ENCODE results near the gene CIITA.

Gene CIITA

DNA sequence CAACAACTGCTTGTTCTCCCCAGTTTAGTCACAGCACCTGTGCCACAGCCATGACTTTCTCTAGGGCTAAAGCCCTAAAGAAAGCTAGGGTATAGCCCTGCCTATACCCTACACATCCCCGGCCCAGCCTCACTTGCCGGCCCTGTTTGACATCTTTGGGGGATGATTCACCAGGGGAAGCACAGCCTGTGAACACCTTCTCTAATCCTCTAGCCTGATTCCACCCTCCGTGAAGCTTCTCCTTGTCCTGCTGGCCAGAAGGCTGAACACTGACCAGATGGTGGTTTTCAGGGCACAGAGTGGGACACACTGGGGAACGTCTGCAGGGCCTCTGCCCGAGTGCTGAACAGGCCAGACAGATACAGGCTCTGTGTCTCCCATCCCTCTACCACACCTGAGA lies 73.4 kb downstream of the CIITA start:
- no peak for DNase-seq
- no peaks in the 10 kb centered on the region for H3K9me3 ChIP-seq (ENCODE audit: control extremely low read depth in 1 of 5, control insufficient read depth in 4 of 5, insufficient read depth in 2 of 5, low read depth in 1 of 5, low read length in 4 of 5)
- 100% methylated on average over 3 of the region's 5 CpGs for WGBS (ENCODE audit: insufficient coverage)
- ChIA-PET CTCF (interaction anchor here (1.1 to 9.6 kb wide), 7 partner anchors 8 to 348 kb away, joined by 3 to 118 read pairs (median 6); no protein-coding TSS in a partner anchor), POLR2A (interaction anchor here (0.6 to 1.2 kb wide), 2 partner anchors 12 to 301 kb away, joined by 3 to 6 read pairs; no protein-coding TSS in a partner anchor)
- peaks cover 7 to 46% (median 31%) of the 10 kb centered on the region in 4 experiments for H3K4me1 ChIP-seq (ENCODE audit: control extremely low read depth in 1 of 4, control insufficient read depth in 4 of 4, insufficient read depth in 4 of 4, low read length in 3 of 4)
- no peaks in the 10 kb centered on the region for H3K27me3 ChIP-seq (replicated peaks in 2 of 5; ENCODE audit: control insufficient read depth in 4 of 5, insufficient read depth in 5 of 5, low read length in 4 of 5)
- no peak overlapping the region for H3K4me3 ChIP-seq (ENCODE audit: control insufficient read depth in 1 of 7, extremely low read depth in 1 of 7, insufficient read depth in 4 of 7, low read depth in 2 of 7, low read length in 6 of 7)
- H3K36me3 ChIP-seq (ENCODE audit: control insufficient read depth in 4 of 4, insufficient read depth in 4 of 4, low read length in 3 of 4): no peaks in the 10 kb centered on the region
- no peak overlapping the region for H3K27ac ChIP-seq (ENCODE audit: insufficient read depth in 1 of 2, low read depth in 1 of 2, low read length in 2 of 2, poor library complexity in 1 of 2, severe bottlenecking in 2 of 2)

GRCh38 chr16:10951026-10951425 lies 74.0 kb downstream of the CIITA start:
- no peaks in the 10 kb centered on the region for H3K9me3 ChIP-seq (ENCODE audit: control extremely low read depth in 1 of 5, control insufficient read depth in 4 of 5, insufficient read depth in 2 of 5, low read depth in 1 of 5, low read length in 4 of 5)
- ChIA-PET POLR2A (interaction anchor here (1.2 kb wide), 1 partner anchor 301 kb away, joined by 3 read pairs; no protein-coding TSS in a partner anchor), CTCF (interaction anchor here (1.0 to 9.6 kb wide), 5 partner anchors 8 to 447 kb away, joined by 3 to 118 read pairs (median 7); no protein-coding TSS in a partner anchor)
- WGBS (ENCODE audit: insufficient coverage): 100% methylated on average over 4 of the region's 4 CpGs
- no peaks in the 10 kb centered on the region for H3K36me3 ChIP-seq (ENCODE audit: control insufficient read depth in 4 of 4, insufficient read depth in 4 of 4, low read length in 3 of 4)
- no peak overlapping the region for H3K4me3 ChIP-seq (ENCODE audit: control insufficient read depth in 1 of 7, extremely low read depth in 1 of 7, insufficient read depth in 4 of 7, low read depth in 2 of 7, low read length in 6 of 7)
- H3K27me3 ChIP-seq (replicated peaks in 2 of 5; ENCODE audit: control insufficient read depth in 4 of 5, insufficient read depth in 5 of 5, low read length in 4 of 5): no peaks in the 10 kb centered on the region
- no peak overlapping the region for H3K27ac ChIP-seq (ENCODE audit: insufficient read depth in 1 of 2, low read depth in 1 of 2, low read length in 2 of 2, poor library complexity in 1 of 2, severe bottlenecking in 2 of 2)
- H3K4me1 ChIP-seq (ENCODE audit: control extremely low read depth in 1 of 4, control insufficient read depth in 4 of 4, insufficient read depth in 4 of 4, low read length in 3 of 4): peaks cover 8 to 46% (median 30%) of the 10 kb centered on the region in 4 experiments
- no peak for DNase-seq

GRCh38 chr16:10954903-10955302 lies 77.9 kb downstream of the CIITA start:
- no peak for DNase-seq
- peaks cover 11 to 40% (median 29%) of the 10 kb centered on the region in 4 experiments for H3K4me1 ChIP-seq (ENCODE audit: control extremely low read depth in 1 of 4, control insufficient read depth in 4 of 4, insufficient read depth in 4 of 4, low read length in 3 of 4)
- H3K4me3 ChIP-seq (ENCODE audit: control insufficient read depth in 1 of 7, extremely low read depth in 1 of 7, insufficient read depth in 4 of 7, low read depth in 2 of 7, low read length in 6 of 7): no peak overlapping the region
- no peaks in the 10 kb centered on the region for H3K9me3 ChIP-seq (ENCODE audit: control extremely low read depth in 1 of 5, control insufficient read depth in 4 of 5, insufficient read depth in 2 of 5, low read depth in 1 of 5, low read length in 4 of 5)
- 94% methylated on average over 6 of the region's 7 CpGs for WGBS (ENCODE audit: insufficient coverage)
- H3K27ac ChIP-seq (ENCODE audit: insufficient read depth in 1 of 2, low read depth in 1 of 2, low read length in 2 of 2, poor library complexity in 1 of 2, severe bottlenecking in 2 of 2): no peak overlapping the region
- no peaks in the 10 kb centered on the region for H3K27me3 ChIP-seq (replicated peaks in 2 of 5; ENCODE audit: control insufficient read depth in 4 of 5, insufficient read depth in 5 of 5, low read length in 4 of 5)
- H3K36me3 ChIP-seq (ENCODE audit: control insufficient read depth in 4 of 4, insufficient read depth in 4 of 4, low read length in 3 of 4): peaks cover 0 to 7% (median 0%) of the 10 kb centered on the region in 4 experiments
- POLR2A ChIA-PET: no interaction called here
- CTCF ChIA-PET: interaction anchor here (0.7 to 9.6 kb wide), 10 partner anchors 9 to 676 kb away, joined by 3 to 118 read pairs (median 4); partner anchors contain the start of gene SOCS1

DNA sequence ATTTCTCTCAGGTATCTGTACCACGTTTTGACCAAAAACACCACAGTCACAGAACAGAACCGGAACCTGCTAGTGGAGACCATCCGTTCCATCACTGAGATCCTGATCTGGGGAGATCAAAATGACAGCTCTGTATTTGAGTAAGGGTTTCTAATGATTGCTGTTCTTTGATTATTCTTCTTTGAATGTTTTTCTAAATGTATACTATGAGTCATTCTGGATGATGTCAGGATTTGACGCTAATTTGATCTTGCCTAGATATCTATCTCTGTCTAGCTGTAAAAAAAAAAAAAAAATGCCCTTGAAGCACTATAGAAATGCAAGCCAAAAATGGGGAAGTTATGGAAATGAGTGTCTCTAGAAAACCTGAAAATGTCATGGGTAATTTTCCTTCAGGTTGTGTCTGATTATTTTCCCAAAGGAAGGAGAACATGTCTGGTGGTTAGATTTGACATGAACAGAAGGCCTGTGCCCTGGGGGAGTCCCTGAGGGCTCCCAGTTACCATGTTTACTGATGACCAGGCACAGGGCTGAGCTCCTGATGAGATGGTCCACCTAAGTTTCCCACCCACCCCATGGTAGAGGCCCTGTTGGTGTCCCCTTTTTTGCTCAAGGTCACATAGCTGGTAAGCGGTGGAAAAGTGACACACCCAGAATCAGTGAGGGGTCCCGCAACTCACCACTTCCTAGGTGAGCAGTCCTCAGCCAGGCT lies 80.9 kb downstream of the CIITA start:
- Histone ChIP-seq H3K9me3 (ENCODE audit: control extremely low read depth in 1 of 5, control insufficient read depth in 4 of 5, insufficient read depth in 2 of 5, low read depth in 1 of 5, low read length in 4 of 5) (no peaks in the 10 kb centered on the region), H3K27ac (ENCODE audit: insufficient read depth in 1 of 2, low read depth in 1 of 2, low read length in 2 of 2, poor library complexity in 1 of 2, severe bottlenecking in 2 of 2) (no peak overlapping the region), H3K27me3 (replicated peaks in 2 of 5; ENCODE audit: control insufficient read depth in 4 of 5, insufficient read depth in 5 of 5, low read length in 4 of 5) (no peaks in the 10 kb centered on the region), H3K4me1 (ENCODE audit: control extremely low read depth in 1 of 4, control insufficient read depth in 4 of 4, insufficient read depth in 4 of 4, low read length in 3 of 4) (peaks cover 11 to 40% (median 29%) of the 10 kb centered on the region in 4 experiments), H3K36me3 (ENCODE audit: control insufficient read depth in 4 of 4, insufficient read depth in 4 of 4, low read length in 3 of 4) (peaks cover 3 to 16% (median 10%) of the 10 kb centered on the region in 4 experiments), H3K4me3 (ENCODE audit: control insufficient read depth in 1 of 7, extremely low read depth in 1 of 7, insufficient read depth in 4 of 7, low read depth in 2 of 7, low read length in 6 of 7) (no peak overlapping the region)
- DNase-seq: peak; percentile 43 to 77 (median 69)
- ChIA-PET POLR2A (no interaction called here), CTCF (interaction anchor here (1.0 to 1.8 kb wide), 5 partner anchors 7 to 450 kb away, joined by 3 to 5 read pairs (median 3); partner anchors contain the start of gene CLEC16A)
- 74% methylated on average over 5 of the region's 6 CpGs for WGBS (ENCODE audit: insufficient coverage)

GRCh38 chr16:10959161-10959560 lies 82.2 kb downstream of the CIITA start:
- 100% methylated on average over 1 of the region's 5 CpGs for WGBS (ENCODE audit: insufficient coverage)
- Histone ChIP-seq H3K36me3 (ENCODE audit: control insufficient read depth in 4 of 4, insufficient read depth in 4 of 4, low read length in 3 of 4) (peaks cover 6 to 26% (median 18%) of the 10 kb centered on the region in 4 experiments), H3K9me3 (ENCODE audit: control extremely low read depth in 1 of 5, control insufficient read depth in 4 of 5, insufficient read depth in 2 of 5, low read depth in 1 of 5, low read length in 4 of 5) (no peaks in the 10 kb centered on the region), H3K4me3 (ENCODE audit: control insufficient read depth in 1 of 7, extremely low read depth in 1 of 7, insufficient read depth in 4 of 7, low read depth in 2 of 7, low read length in 6 of 7) (no peak overlapping the region), H3K27ac (ENCODE audit: insufficient read depth in 1 of 2, low read depth in 1 of 2, low read length in 2 of 2, poor library complexity in 1 of 2, severe bottlenecking in 2 of 2) (no peak overlapping the region), H3K27me3 (replicated peaks in 2 of 5; ENCODE audit: control insufficient read depth in 4 of 5, insufficient read depth in 5 of 5, low read length in 4 of 5) (no peaks in the 10 kb centered on the region), H3K4me1 (ENCODE audit: control extremely low read depth in 1 of 4, control insufficient read depth in 4 of 4, insufficient read depth in 4 of 4, low read length in 3 of 4) (peaks cover 11 to 38% (median 27%) of the 10 kb centered on the region in 4 experiments)
- DNase-seq: no peak
- CTCF ChIA-PET: interaction anchor here (1.1 to 2.0 kb wide), 2 partner anchors 9 to 297 kb away, joined by 3 to 7 read pairs; partner anchors contain the start of gene SOCS1
- POLR2A ChIA-PET: no interaction called here

DNA sequence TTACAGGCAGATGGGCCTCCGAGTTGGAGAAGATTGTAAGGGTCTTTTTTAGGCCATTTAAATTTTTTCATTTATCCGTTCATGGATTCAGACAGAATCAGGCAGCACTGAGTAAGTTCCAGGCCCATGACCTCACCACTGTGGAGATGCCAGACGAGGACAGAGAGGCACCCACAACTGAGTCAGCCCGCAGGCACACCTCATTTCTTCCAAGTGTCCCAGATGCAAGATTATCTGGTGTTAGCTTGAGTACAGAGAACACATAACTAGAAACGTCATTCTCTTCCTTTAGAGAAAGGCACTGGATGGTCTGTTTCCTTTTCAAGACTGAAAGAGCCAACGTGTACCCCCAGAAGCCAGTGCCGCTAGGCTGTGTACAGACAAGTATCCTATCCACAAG lies 84.2 kb downstream of the CIITA start:
- Histone ChIP-seq H3K9me3 (ENCODE audit: control extremely low read depth in 1 of 5, control insufficient read depth in 4 of 5, insufficient read depth in 2 of 5, low read depth in 1 of 5, low read length in 4 of 5) (no peaks in the 10 kb centered on the region), H3K27me3 (replicated peaks in 2 of 5; ENCODE audit: control insufficient read depth in 4 of 5, insufficient read depth in 5 of 5, low read length in 4 of 5) (no peaks in the 10 kb centered on the region), H3K4me3 (ENCODE audit: control insufficient read depth in 1 of 7, extremely low read depth in 1 of 7, insufficient read depth in 4 of 7, low read depth in 2 of 7, low read length in 6 of 7) (no peak overlapping the region), H3K27ac (ENCODE audit: insufficient read depth in 1 of 2, low read depth in 1 of 2, low read length in 2 of 2, poor library complexity in 1 of 2, severe bottlenecking in 2 of 2) (no peak overlapping the region), H3K36me3 (ENCODE audit: control insufficient read depth in 4 of 4, insufficient read depth in 4 of 4, low read length in 3 of 4) (peaks cover 8 to 36% (median 18%) of the 10 kb centered on the region in 4 experiments), H3K4me1 (ENCODE audit: control extremely low read depth in 1 of 4, control insufficient read depth in 4 of 4, insufficient read depth in 4 of 4, low read length in 3 of 4) (peaks cover 2 to 41% (median 19%) of the 10 kb centered on the region in 4 experiments)
- ChIA-PET CTCF (interaction anchor here (0.9 to 9.7 kb wide), 3 partner anchors 10 to 395 kb away, joined by 3 to 118 read pairs (median 4); partner anchors contain the start of gene CLEC16A), POLR2A (interaction anchor here (0.6 kb wide), 1 partner anchor 333 kb away, joined by 3 read pairs; no protein-coding TSS in a partner anchor)
- no peak for DNase-seq
- WGBS (ENCODE audit: insufficient coverage): 93% methylated on average over 7 of the region's 7 CpGs
